Esophagus squamous epithelium (tissue), 5 donors: ENCODE results near the gene PCAT7. TPM values are rescaled to one million over a fixed set of nuclear protein-coding genes. Genes with fewer than 3 reads are reported as not detected.

ENCODE experiments used
- DNase-seq: peaks from one replicate; lab custom pipeline; 2025; lab: John Stamatoyannopoulos, UW
- H3K27ac ChIP-seq, 4 donors: fragments of 200-600 bp; sonication (generic); one replicate each; pipeline ENCODE4 v1.5.1; 2016 to 2019; ENCODE audit warnings: mild to moderate bottlenecking in 1 of 4
- H3K27me3 ChIP-seq, 4 donors: fragments of 200-600 bp; sonication (generic); 1 replicate in 3 of 4; 2 replicates in 1 of 4; pipeline versions ENCODE4 v1.5.1 to v1.6.0; 2017 to 2021; ENCODE audit warnings: antibody characterized with exemption in 1 of 4
- H3K36me3 ChIP-seq, 3 donors: fragments of 200-600 bp; sonication (generic); one replicate each; pipeline ENCODE4 v1.5.1; 2016 to 2019
- H3K4me1 ChIP-seq, 3 donors: fragments of 200-600 bp; sonication (generic); one replicate each; pipeline ENCODE4 v1.5.1; 2017 to 2019
- H3K4me3 ChIP-seq, 4 donors: fragments of 200-600 bp; sonication (generic); 1 replicate in 3 of 4; 2 replicates in 1 of 4; pipeline ENCODE4 v1.5.1; 2016 to 2019; ENCODE audit warnings: mild to moderate bottlenecking in 2 of 4, moderate library complexity in 1 of 4
- H3K9me3 ChIP-seq, 3 donors: fragments of 200-600 bp; sonication (generic); one replicate each; pipeline ENCODE4 v1.5.1; 2016 to 2019
- POLR2A ChIP-seq, 4 donors: fragments of 450-650 bp; IDR thresholded peaks; one replicate each; pipeline ENCODE4 v1.6.1; 2017; ENCODE audit warnings: antibody characterized with exemption in 4 of 4, mild to moderate bottlenecking in 4 of 4, moderate library complexity in 3 of 4
- WGBS, 2 donors: methylation state at CpG; one replicate each; pipeline ENCODE4 v1.1.5; 2018; 5-methylcytosine and 5-hydroxymethylcytosine counted together
- intact Hi-C: fragments of 100-400 bp; cut with DNase I; formaldehyde crosslinking; loops from one replicate; pipeline ENCODE4 v1.15.0; 2022
- small RNA-seq, 4 donors: library from RNA; depleted of rRNA; stranded (forward); fragments of <200 nt; gene quantifications; one replicate each; pipeline ENCODE3, GENCODE V24; 2016
- total RNA-seq, 4 donors: library from RNA; depleted of rRNA; stranded (reverse); fragments of >200 nt; gene quantifications; one replicate each; pipeline ENCODE4 v1.1.0, GENCODE V29; 2016
- TF ChIP-seq, protein P1 (sequence below), 6 experiments: fragments of 450-650 bp in 4 of 6; fragments of 200-600 bp in 2 of 6; sonication (generic) in 2 of 6; IDR thresholded peaks; one replicate each; pipeline ENCODE4 v1.5.1; 2016 to 2019; ENCODE audit warnings: antibody characterized with exemption in 6 of 6, mild to moderate bottlenecking in 4 of 6, moderate library complexity in 4 of 6
- donor health status: DM: yes; HTN: yes; CAD: no.

The PCAT7 gene
- total RNA-seq, 4 donors from 2014 or later: not detected

DNA sequence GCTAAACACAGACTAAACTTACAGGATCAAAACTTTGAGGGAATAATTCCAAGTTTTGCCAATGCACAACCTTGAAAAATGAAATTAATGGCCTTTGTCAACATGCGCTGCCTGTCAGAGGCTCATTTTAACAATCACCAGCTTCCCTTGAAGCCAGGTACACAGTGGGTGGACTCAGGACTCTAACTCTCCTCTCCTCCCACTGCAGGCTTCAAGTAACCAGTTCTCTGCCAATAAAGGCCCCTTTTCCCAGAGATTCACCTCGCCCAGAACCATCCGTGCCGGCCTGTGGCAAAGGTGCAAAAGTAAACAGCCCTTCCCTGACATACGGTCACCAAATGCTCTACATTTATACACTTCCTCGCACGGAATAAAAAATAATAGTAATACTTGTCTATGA is 57.2 kb downstream of the PCAT7 start:
- TF ChIP-seq POLR2A (IDR thresholded peaks at IDR 0.05): no peak
- TF ChIP-seq, protein P1, sequence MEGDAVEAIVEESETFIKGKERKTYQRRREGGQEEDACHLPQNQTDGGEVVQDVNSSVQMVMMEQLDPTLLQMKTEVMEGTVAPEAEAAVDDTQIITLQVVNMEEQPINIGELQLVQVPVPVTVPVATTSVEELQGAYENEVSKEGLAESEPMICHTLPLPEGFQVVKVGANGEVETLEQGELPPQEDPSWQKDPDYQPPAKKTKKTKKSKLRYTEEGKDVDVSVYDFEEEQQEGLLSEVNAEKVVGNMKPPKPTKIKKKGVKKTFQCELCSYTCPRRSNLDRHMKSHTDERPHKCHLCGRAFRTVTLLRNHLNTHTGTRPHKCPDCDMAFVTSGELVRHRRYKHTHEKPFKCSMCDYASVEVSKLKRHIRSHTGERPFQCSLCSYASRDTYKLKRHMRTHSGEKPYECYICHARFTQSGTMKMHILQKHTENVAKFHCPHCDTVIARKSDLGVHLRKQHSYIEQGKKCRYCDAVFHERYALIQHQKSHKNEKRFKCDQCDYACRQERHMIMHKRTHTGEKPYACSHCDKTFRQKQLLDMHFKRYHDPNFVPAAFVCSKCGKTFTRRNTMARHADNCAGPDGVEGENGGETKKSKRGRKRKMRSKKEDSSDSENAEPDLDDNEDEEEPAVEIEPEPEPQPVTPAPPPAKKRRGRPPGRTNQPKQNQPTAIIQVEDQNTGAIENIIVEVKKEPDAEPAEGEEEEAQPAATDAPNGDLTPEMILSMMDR (IDR thresholded peaks at IDR 0.05): no peak
- Histone ChIP-seq H3K27me3 (peaks cover 0 to 8% (median 0%) of the 10 kb centered on the region in 4 donors), H3K9me3 (no peaks in the 10 kb centered on the region), H3K4me3 (no peak overlapping the region), H3K4me1 (no peaks in the 10 kb centered on the region), H3K27ac (no peak overlapping the region), H3K36me3 (no peaks in the 10 kb centered on the region)
- 78 to 82% methylated on average over 7 of the region's 7 CpGs for WGBS, 2 donors
- intact Hi-C loops: no loop called here
- DNase-seq: no peak

DNA sequence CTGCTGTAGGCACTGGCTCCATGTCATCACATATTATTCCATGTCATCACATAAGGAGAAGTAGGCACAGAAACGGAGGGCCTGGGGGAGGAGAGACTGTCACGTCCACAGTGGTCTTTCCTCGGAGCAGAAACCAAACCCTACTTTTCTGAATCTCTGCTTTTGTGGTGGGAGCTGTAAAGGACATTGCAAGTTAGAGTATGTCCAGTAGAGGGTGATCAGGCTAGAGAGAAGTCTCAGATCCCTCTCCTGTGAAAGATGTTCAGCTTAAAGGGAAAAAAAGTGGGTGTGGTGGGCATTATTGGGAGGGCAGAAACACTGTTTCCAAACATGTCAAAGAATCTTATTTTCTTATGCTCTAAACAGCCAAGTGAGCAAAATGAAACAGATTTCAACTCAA is 58.1 kb downstream of the PCAT7 start:
- intact Hi-C loops: no loop called here
- Histone ChIP-seq H3K27me3 (peaks cover 0 to 7% (median 0%) of the 10 kb centered on the region in 4 donors), H3K27ac (no peak overlapping the region), H3K36me3 (no peaks in the 10 kb centered on the region), H3K4me3 (no peak overlapping the region), H3K4me1 (no peaks in the 10 kb centered on the region), H3K9me3 (no peaks in the 10 kb centered on the region)
- TF ChIP-seq, protein P1 (IDR thresholded peaks at IDR 0.05): no peak
- TF ChIP-seq POLR2A (IDR thresholded peaks at IDR 0.05): no peak
- no peak for DNase-seq
- 89 to 100% methylated on average over 1 to 3 of the region's 3 CpGs for WGBS, 2 donors

DNA sequence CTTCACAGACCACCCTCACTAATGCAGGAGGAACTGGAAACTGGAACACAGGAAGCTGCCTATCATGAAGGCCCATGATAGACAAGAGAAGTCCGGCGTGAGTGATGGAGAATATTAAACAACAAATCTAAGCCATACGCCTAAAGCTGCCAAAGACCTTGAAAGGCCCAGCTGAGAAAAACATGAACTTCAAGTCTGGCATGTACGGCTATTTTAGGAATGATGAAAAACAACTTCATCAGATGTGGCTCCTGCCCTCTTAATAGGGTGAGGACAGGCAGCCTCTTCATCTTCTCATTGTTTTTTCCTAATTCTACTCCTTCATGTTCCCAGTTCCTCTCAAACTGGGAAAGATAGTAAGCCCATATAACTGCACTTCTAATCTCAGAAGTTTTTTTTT is 64.1 kb downstream of the PCAT7 start:
- Histone ChIP-seq H3K9me3 (no peaks in the 10 kb centered on the region), H3K27ac (no peak overlapping the region), H3K4me1 (no peaks in the 10 kb centered on the region), H3K27me3 (no peaks in the 10 kb centered on the region), H3K4me3 (no peak overlapping the region), H3K36me3 (no peaks in the 10 kb centered on the region)
- DNase-seq: no peak
- TF ChIP-seq, protein P1 (IDR thresholded peaks at IDR 0.05): no peak
- TF ChIP-seq POLR2A (IDR thresholded peaks at IDR 0.05): no peak
- intact Hi-C loops: no loop called here
- WGBS, 2 donors: 47 to 61% methylated on average over 4 of the region's 4 CpGs

Small RNA genes within 50 kb of the gene (small RNA-seq; reads per million reads assigned to genes)
- gene RNU6-669P: 0 reads per million in 4 donors

Other genes starting within 250 kb of the PCAT7 start
- not detected for gene NUTM2F, start 226.4 kb upstream of the PCAT7 start, total RNA-seq
- gene FBP2, start 38.7 kb downstream of the PCAT7 start, total RNA-seq: under 1 TPM in 1 of 4 donors, not detected in 3; 0.38 TPM
- gene FBP1, start 84.4 kb downstream of the PCAT7 start, total RNA-seq: 1 to 10 TPM in 2 of 4 donors, under 1 TPM in 1, not detected in 1; 0.19 to 3.0 (median 1.7) TPM
- 100 to 1,000 TPM; 101 to 300 (median 115) TPM for gene AOPEP, start 171.6 kb downstream of the PCAT7 start, total RNA-seq